Endothelial cell of umbilical vein (primary cell): ENCODE results near the gene CPNE9. TPM values are rescaled to one million over a fixed set of nuclear protein-coding genes. Genes with fewer than 3 reads are reported as not detected.
A peak's percentile ranks its signal among the peaks of the same experiment; 100 is the strongest.

Experiments used
- BruUV-seq: library from RNA; stranded (reverse); fragments of 400-500 nt; replicated peaks from 2 replicates; lab custom pipeline; 2021; lab: Mats Ljungman, UMichigan
- CTCF ChIA-PET: fragments of 300-600, 350-600 bp; sonication (Branson Sonifier 250); formaldehyde crosslinking; loops from one replicate; lab custom pipeline; 2021; ENCODE audit warnings: antibody characterized with exemption, inconsistent platforms; lab: Charles Lee
- POLR2A ChIA-PET: fragments of 300-600, 350-600 bp; sonication (Branson Sonifier 250); formaldehyde crosslinking; loops from one replicate; lab custom pipeline; 2021; ENCODE audit warnings: antibody characterized with exemption, inconsistent platforms; lab: Charles Lee
- DNase-seq: peaks from one replicate; pipeline ENCODE4 v3.0.0-alpha.2; 2011; ENCODE audit warnings: low read depth, low spot score
- FAIRE-seq: peaks from 2 replicates; lab custom pipeline; 2011; peaks lifted over from hg19 to GRCh38; lab: Jason Lieb, UNC
- H2AFZ ChIP-seq: 2 replicates; pipeline ENCODE4 v1.6.0; 2012; ENCODE audit warnings: low read depth, low read length, control low read depth, inconsistent platforms
- H3K27ac ChIP-seq: 2 replicates; pipeline ENCODE4 v1.5.1; 2011; ENCODE audit warnings: low read depth, mild to moderate bottlenecking, control low read depth, low read length, moderate library complexity; ENCODE audit not compliant: insufficient read depth
- H3K27me3 ChIP-seq, 2 experiments: 2 replicates each; pipeline versions ENCODE4 v1.6.0 to v1.6.1; 2011; ENCODE audit warnings: low read length in 2 of 2, mixed read lengths in 1 of 2; ENCODE audit not compliant: control insufficient read depth in 2 of 2, insufficient read depth in 2 of 2
- H3K36me3 ChIP-seq, 2 experiments: 2 replicates in 1 of 2; 3 replicates in 1 of 2; pipeline ENCODE4 v1.5.1; 2011; ENCODE audit warnings: low read length in 2 of 2, mild to moderate bottlenecking in 1 of 2, moderate library complexity in 1 of 2; ENCODE audit not compliant: control insufficient read depth in 2 of 2, insufficient read depth in 2 of 2; ENCODE audit errors: extremely low read depth in 1 of 2
- H3K4me1 ChIP-seq: 3 replicates; pipeline ENCODE4 v1.5.1; 2011; ENCODE audit warnings: mild to moderate bottlenecking, low read length; ENCODE audit not compliant: control insufficient read depth, insufficient read depth; ENCODE audit errors: extremely low read depth
- H3K4me2 ChIP-seq: 2 replicates; pipeline ENCODE4 v1.6.1; 2011; ENCODE audit warnings: low read length, control low read depth, mixed read lengths; ENCODE audit not compliant: insufficient read depth
- H3K4me3 ChIP-seq, 3 experiments: fragments of 200-600 bp in 1 of 3; sonication (generic), shearing (Covaris generic) in 1 of 3; replicated peaks in 1 of 3; 2 replicates each; pipeline ENCODE4 v1.5.1; 2011 to 2016; ENCODE audit warnings: control low read depth in 3 of 3, low read length in 3 of 3, mild to moderate bottlenecking in 2 of 3, inconsistent platforms in 1 of 3, low read depth in 1 of 3, moderate library complexity in 1 of 3; ENCODE audit not compliant: insufficient read depth in 1 of 3
- H3K79me2 ChIP-seq: 2 replicates; pipeline ENCODE4 v1.6.0; 2012; ENCODE audit warnings: low read length, inconsistent platforms; ENCODE audit not compliant: control insufficient read depth, insufficient read depth
- H3K9ac ChIP-seq: replicated peaks from 2 replicates; pipeline ENCODE3; 2011; ENCODE audit warnings: low read length, control low read depth; ENCODE audit not compliant: insufficient read depth; ENCODE audit errors: extremely low read depth
- H3K9me1 ChIP-seq: replicated peaks from 3 replicates; pipeline ENCODE4 v1.6.0; 2011; ENCODE audit warnings: mild to moderate bottlenecking, low read length; ENCODE audit not compliant: control insufficient read depth, insufficient read depth; ENCODE audit errors: extremely low read depth
- H3K9me3 ChIP-seq: replicated peaks from 2 replicates; pipeline ENCODE4 v1.5.1; 2012; ENCODE audit warnings: low read length, inconsistent platforms; ENCODE audit not compliant: control insufficient read depth, insufficient read depth
- H4K20me1 ChIP-seq: replicated peaks from 2 replicates; pipeline ENCODE3; 2011; ENCODE audit warnings: mild to moderate bottlenecking, low read length; ENCODE audit not compliant: control insufficient read depth, insufficient read depth; ENCODE audit errors: extremely low read depth
- EZH2 ChIP-seq: IDR thresholded peaks from 2 replicates; pipeline ENCODE4 v1.6.1; 2012; ENCODE audit warnings: borderline replicate concordance, low read depth, mild to moderate bottlenecking, moderate library complexity, low read length, inconsistent platforms; ENCODE audit not compliant: severe bottlenecking
- FOS ChIP-seq: IDR thresholded peaks from 2 replicates; pipeline ENCODE4 v1.6.1; 2011; ENCODE audit warnings: mild to moderate bottlenecking, low read length, moderate library complexity, borderline replicate concordance; ENCODE audit not compliant: insufficient read depth
- MYC ChIP-seq: IDR thresholded peaks from one replicate; pipeline ENCODE4 v1.6.1; 2011; ENCODE audit warnings: mild to moderate bottlenecking, low read depth, low read length
- POLR2AphosphoS5 ChIP-seq: IDR thresholded peaks from 2 replicates; pipeline ENCODE4 v1.6.1; 2012; ENCODE audit warnings: low read depth, mild to moderate bottlenecking, control low read depth, low read length, moderate library complexity; ENCODE audit not compliant: insufficient read depth
- dilution Hi-C: fragments of 300-500 bp; cut with MboI; formaldehyde crosslinking; loops from one replicate; pipeline ENCODE4 v1.15.0; 2019; ENCODE audit warnings: low sequenced_read_pairs; ENCODE audit not compliant: extremely low pct_ligation_motif_present
- intact Hi-C: fragments of 100-400 bp; cut with micrococcal nuclease; formaldehyde crosslinking; loops from one replicate; pipeline ENCODE4 v1.10.0; 2022
- polyA plus RNA-seq, 4 experiments: library from polyadenylated mRNA; depleted of rRNA in 3 of 4; stranded (reverse) in 3 of 4; unstranded in 1 of 4; fragments of >200 nt; gene quantifications; 2 replicates each; pipeline versions ENCODE4 v1.2.1 to v1.2.3, GENCODE V29; 2011 to 2012; ENCODE audit warnings: missing spikeins in 1 of 4
- total RNA-seq: library from RNA; stranded (reverse); gene quantifications from 2 replicates; pipeline ENCODE4 v1.2.3, GENCODE V29; 2021
- TF ChIP-seq, protein P1 (sequence below): IDR thresholded peaks from 2 replicates; pipeline ENCODE4 v1.6.1; 2011; ENCODE audit not compliant: insufficient read depth, insufficient read length

Gene CPNE9
- total and polyA plus RNA-seq, 2 donors (not counting 3 experiments of a cell fraction or from before 2014, with no cell fraction given): not detected

DNA sequence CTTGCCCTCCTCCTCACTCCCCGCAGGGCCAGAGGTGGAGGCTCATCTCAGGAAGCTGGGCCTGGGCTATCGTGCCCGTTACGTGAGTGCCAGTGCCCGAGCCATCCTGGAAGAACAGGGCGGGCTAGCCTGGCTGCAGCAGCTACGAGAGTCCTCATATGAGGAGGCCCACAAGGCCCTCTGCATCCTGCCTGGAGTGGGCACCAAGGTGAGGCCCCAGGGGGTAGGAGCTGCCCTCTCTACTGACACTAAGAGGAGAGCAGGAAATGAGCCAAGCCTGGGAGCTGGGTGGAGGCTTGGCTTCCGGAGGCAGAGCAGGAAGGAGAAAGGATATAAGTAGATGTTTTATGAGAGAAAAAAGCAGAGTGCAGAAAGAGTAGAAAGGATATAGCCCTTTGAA is 51.0 kb downstream of the CPNE9 start:
- Histone ChIP-seq H4K20me1 (no peaks in the 10 kb centered on the region), H3K4me3 (no peak overlapping the region), H3K4me2 (peak overlapping the region; percentile 69), H3K27ac (no peak overlapping the region), H3K79me2 (peaks cover 12% of the 10 kb centered on the region), H3K9me3 (no peaks in the 10 kb centered on the region), H3K9ac (no peak overlapping the region), H2AFZ (peak overlapping the region; percentile 70), H3K9me1 (no peaks in the 10 kb centered on the region), H3K27me3 (no peaks in the 10 kb centered on the region), H3K36me3 (peaks cover 0 to 19% of the 10 kb centered on the region in 2 experiments), H3K4me1 (peaks cover 24% of the 10 kb centered on the region)
- CTCF ChIA-PET: interaction anchor here (1.1 to 2.0 kb wide), 4 partner anchors 14 to 72 kb away, joined by 3 to 5 read pairs (median 4); no protein-coding TSS in a partner anchor
- intact Hi-C loops: loop anchor here (1.0 kb wide), 1 partner anchor 15 kb away; the partner anchor contains the start of gene CAMK1
- POLR2A ChIA-PET: no interaction called here
- FAIRE-seq: peak; percentile 69
- DNase-seq: peak; percentile 31
- TF ChIP-seq, protein P1, sequence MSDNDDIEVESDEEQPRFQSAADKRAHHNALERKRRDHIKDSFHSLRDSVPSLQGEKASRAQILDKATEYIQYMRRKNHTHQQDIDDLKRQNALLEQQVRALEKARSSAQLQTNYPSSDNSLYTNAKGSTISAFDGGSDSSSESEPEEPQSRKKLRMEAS: no peak
- TF ChIP-seq FOS: peak; percentile 30
- peak; percentile 19 for TF ChIP-seq POLR2AphosphoS5
- dilution Hi-C loops: no loop called here
- BruUV-seq: no TSS peak

DNA sequence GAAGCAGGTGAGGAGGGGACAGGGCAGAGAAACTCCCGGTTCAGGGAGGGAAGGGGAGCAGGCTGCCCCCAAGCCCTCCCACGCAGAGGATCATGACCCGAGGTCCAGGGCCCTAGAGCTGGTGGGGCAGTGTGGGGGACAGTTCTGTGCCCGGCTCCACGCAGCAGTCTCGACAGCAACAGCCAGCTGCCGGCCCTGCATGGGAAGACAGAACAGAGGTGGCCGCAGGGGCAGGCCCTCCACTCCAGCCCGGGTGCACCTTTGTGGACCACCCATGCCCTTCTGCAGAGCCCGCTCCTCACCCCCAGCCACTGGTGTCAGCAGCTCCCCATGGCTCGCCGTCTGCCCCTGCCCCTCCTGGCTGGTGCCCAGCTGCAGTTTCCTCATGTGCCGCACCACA is 53.8 kb downstream of the CPNE9 start:
- H4K20me1 ChIP-seq: no peaks in the 10 kb centered on the region
- no peak overlapping the region for H2AFZ ChIP-seq
- dilution Hi-C loops (no loop called here), intact Hi-C loops (no loop called here)
- H3K9ac ChIP-seq: no peak overlapping the region
- no peaks in the 10 kb centered on the region for H3K27me3 ChIP-seq
- H3K4me1 ChIP-seq: peaks cover 12% of the 10 kb centered on the region
- DNase-seq: no peak
- CTCF ChIA-PET: interaction anchor here (1.2 kb wide), 1 partner anchor 13 kb away, joined by 3 read pairs; the partner anchor contains the start of gene CAMK1
- no peaks in the 10 kb centered on the region for H3K9me1 ChIP-seq
- FAIRE-seq: no peak
- no TSS peak for BruUV-seq
- no peak overlapping the region for H3K4me2 ChIP-seq
- POLR2A ChIA-PET: no interaction called here
- no peaks in the 10 kb centered on the region for H3K79me2 ChIP-seq
- H3K9me3 ChIP-seq: no peaks in the 10 kb centered on the region
- peaks cover 0 to 22% of the 10 kb centered on the region in 2 experiments for H3K36me3 ChIP-seq
- TF ChIP-seq MYC (no peak), EZH2 (no peak), FOS (no peak)
- H3K4me3 ChIP-seq: no peak overlapping the region
- H3K27ac ChIP-seq: no peak overlapping the region
